ENCODE results near the gene PRMT7.

PRMT7 gene

DNA sequence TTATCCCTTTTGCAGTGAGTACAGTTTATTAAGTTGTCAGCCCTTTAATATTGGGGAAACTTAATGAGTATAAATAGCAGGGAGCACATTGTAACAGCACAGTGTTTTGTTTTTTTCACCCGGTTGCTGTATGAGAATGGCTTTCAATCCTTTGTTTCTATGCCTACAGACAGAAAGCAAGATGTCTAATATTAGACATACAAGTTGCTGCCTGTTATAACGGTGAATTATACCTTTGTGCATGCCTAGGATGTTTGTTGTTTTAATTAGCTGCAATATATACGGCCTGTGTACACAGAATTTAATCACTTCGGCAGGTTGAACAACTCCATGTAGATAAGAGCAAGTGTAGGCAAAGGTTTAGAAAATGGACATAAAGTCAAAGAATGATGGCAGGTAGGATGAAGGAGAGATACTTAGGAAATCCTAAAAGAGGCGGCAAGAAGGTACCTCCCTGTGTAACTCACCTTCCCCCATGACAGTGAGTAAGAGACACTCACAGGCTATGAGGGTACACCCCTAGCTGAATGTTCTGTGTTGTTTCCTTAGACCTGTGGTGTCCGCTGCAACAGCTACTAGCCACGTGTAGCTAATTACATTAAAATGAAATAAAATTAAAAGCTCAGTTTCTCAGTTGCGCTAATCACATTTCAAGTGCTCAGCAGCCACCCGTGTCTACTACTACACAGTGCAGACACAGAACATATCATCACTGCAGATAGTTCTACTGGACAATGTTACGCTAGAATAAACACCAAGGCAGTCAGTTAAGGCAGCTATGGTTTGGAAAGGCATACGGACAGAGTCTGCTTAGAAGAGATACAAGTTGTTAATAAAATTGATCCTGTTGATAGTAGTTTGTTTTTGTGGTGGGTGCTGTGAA, 11.0 kb upstream of the PRMT7 start:
- FAIRE-seq (no peak), DNase-seq (ENCODE audit: extremely low spot score, insufficient read length, low read depth) (no peak)

DNA sequence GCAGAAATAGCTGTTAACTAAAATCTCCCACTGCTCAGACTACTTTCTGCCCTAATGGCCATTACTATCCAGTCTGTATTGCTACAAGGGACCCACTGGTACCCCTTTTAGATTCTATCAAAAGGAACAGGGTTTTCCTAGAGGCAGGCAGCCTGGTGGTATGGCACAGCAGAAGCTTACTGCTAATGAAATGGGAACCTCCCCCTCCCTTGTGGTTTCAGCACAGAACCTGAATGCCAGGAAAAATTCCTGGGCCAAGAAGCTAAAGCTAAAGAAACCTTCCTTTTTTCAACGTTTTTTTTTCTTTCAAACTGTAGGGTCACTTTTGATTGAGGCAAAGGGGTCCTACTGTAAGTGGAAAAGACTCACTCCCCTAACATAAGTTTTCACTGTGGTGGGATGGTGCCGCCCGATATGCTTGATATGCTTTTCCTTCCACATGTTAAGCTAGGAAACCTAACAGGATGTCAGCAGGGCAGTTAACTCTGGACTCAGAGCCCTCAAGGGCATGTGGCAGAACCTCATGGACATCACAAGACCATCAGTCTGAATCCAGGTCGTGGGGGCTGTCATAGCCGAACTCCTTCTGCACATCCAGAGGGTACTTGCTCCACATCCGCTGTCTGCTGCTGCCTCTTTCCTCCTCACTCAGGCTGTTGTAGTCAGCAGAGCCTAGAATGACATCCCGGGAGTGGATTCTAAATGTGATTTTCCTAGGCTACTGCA, 9.9 kb upstream of the PRMT7 start:
- no peak for DNase-seq (ENCODE audit: extremely low spot score, insufficient read length, low read depth)
- FAIRE-seq: no peak

DNA sequence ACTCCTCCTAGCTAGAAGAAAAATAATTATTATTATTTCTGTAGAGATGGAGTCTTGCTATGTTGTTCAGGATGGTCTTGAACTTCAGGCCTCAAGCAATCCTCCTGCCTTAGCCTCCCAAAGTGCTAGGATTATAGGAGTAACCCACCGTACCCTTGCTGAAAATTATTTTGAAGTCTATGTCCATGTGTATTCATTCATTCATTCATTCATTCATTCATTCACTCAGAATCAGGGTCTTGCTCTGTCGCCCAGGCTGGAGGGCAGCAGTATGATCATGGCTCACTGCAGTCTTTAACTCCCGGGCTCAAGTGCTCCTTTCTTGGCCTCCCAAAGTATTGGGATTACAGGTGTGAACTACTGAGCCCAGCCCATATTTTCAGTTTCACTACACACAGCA, 4.2 kb upstream of the PRMT7 start:
- DNase-seq (ENCODE audit: extremely low spot score, insufficient read length, low read depth) (no peak), FAIRE-seq (no peak)

DNA sequence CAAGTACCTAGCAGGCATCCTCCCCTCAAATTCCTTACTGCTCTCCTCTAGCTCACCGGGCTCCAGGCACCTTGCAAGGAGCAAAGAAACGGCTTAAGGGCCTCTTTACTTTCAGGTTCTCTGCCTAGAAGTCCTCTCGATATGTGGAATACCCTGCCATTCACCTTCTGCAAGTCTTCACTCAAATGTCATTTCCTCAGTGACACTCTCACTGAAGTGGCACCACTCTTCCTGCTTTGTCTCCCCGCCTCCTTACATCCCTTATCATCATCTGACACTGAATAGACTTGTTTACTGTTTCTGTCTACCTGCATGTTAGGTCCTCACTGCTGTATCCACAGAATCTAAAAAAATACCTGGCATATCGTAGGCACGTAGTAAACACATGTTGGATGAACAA, 1.0 kb upstream of the PRMT7 start:
- no peak for DNase-seq (ENCODE audit: extremely low spot score, insufficient read length, low read depth)
- no peak for FAIRE-seq

DNA sequence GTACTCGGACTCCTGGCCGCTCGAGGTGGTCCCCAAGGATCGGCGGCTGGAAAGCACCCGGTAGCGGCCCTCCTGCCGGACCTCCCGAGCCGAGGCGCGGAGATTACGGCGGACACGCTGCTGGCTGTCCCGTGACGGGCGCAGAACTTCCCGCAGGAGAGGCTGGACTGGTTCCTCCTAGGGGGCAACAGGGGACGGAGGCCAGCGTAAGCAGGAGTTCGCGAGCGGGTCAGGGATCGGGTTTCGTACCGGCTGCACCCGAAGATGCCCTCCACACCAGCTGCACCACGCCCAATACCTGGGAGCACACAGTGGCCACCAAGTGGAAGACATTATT, 414 bp upstream of the PRMT7 start:
- DNase-seq (ENCODE audit: extremely low spot score, insufficient read length, low read depth) (no peak), FAIRE-seq (no peak)

DNA sequence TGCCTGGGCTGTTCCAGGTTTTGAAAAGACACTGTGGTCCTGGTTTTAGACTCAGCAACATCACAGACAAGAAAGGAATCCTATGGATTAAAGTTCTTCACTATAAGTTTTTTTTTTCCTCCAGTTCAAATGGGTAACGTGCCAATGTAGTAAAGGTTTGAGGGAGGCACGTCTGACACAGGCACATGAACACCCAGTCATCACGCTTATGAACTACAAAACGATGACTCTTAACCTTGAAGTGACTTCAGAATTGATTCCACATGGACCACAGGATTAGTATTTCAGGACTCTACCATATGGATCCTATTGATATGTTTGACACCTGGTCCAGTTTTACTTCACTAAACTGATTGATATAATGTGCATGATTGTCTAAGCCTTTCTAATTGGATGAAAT, 2.3 kb downstream of the PRMT7 start:
- FAIRE-seq (no peak), DNase-seq (ENCODE audit: extremely low spot score, insufficient read length, low read depth) (no peak)

DNA sequence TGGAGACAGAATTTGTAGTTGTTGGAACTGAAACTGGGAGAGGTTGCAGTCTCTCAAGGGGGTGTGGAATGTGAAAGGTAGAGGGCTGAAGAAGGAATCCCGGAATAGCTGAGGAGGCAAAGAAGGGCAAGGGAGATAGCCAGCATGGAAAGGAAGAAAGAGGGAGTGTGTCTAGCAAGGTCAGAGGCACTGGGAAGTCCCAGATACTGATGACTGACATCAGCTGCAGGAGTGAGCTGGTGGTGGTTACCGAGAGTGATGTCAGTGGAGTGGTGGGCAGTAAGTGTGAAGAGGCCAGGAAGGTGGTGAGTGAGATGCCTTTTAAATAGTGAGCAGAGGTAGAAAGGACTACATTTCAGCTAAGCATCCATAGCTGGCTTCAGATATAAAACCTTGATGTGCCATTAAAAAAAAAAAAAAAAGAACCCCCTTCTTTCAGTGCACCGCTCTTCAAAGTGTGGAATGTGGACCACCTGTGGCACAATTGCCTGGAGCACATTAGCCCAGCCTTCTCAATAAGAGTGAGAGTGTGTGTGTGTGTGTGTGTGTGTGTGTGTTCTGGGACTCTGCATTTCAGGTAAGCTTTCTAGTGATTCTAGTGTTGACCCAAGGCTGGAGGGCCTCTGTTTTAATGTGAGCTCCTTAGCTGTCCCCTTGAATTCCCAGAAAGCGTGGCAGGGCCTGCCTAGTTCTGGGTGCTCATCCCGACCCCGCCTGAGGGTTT, 8.5 kb downstream of the PRMT7 start:
- FAIRE-seq (peak; percentile 61), DNase-seq (ENCODE audit: extremely low spot score, insufficient read length, low read depth) (peak; percentile 17)

DNA sequence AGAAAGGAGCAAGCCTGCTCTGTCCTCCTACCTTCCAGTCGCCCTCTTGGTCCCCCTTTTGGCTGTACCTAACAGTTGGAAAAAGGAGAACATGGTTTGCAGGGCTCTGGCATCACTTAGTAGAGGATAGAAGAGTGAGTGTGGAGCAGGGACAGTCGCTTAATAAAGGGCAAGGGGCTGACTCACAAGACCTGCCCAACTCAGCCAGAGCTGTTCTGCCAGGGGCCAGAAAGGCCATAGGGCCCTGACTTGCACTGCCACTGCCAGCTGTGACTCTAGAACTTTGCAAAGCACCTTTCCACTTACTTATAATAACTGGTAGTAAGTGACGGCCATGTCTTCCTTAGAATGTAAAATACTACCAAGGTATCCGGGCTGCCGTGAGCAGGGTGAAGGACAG, 13.5 kb downstream of the PRMT7 start:
- FAIRE-seq: no peak

DNA sequence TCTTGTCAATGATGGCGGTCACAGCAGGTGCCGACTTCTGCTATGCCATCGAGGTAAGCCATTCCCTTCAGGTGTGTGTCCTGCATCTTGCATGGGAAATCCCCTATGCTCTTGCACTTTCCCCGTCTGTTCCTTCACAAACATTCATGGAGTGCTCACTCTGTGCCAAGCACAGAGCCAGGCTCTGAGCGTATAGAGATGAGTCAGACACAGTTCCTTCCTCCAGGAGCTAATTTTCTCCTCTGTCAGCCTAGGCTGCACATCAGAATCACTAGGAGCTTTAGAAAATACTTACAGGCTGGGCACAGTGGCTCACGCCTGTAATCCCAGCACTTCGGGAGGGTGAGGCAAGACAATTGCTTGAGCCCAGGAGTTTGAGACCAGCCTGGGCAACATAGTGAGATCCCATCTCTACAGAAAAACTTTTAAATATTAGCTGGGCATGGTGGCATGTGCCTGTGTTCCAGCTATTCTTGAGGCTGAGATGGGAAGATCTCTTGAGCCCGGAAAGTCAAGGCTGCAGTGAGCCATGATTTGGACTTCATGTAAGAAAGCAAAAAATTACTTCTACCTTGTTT, 14.1 kb downstream of the PRMT7 start:
- DNase-seq (ENCODE audit: extremely low spot score, insufficient read length, low read depth): no peak
- no peak for FAIRE-seq

More for the DNA sequence above, 13.5 kb downstream of the PRMT7 start:
- no peak for DNase-seq (ENCODE audit: extremely low spot score, insufficient read length, low read depth)

DNA sequence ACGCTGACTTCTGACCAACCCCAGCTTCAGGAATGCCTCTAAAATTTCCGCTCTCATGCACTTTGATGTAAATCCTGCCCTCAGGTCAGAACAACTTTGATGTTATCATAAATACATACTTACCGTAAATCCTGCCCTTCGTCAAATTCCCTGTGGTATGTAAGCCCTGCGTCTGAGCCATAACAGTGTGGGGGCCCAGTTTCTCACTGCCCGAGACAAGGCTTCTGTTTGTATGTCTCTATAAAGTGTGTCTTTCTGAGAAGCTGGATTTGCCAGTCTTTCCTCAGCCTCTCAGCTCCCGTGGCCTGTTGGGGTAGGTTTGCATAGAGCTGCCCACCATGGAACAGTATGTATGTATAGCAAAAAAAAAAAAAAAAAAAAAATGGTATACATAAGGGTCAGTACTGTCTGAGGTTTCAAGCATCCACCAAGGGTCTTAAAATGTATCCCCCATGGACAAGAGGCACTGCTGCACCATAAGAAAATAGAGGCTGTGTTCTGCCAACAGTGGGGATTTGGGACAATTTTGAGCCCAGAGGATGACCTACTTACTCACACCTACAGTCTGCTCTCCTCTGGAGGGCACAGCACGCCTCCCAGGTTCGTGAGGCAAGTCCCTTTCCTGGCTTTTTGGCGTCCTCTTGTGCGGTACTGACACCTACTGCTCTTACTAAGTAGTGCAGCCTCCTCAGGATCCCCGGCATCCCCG, 17.5 kb downstream of the PRMT7 start:
- peak; percentile 71 for DNase-seq (ENCODE audit: extremely low spot score, insufficient read length, low read depth)
- peak; percentile 94 for FAIRE-seq

DNA sequence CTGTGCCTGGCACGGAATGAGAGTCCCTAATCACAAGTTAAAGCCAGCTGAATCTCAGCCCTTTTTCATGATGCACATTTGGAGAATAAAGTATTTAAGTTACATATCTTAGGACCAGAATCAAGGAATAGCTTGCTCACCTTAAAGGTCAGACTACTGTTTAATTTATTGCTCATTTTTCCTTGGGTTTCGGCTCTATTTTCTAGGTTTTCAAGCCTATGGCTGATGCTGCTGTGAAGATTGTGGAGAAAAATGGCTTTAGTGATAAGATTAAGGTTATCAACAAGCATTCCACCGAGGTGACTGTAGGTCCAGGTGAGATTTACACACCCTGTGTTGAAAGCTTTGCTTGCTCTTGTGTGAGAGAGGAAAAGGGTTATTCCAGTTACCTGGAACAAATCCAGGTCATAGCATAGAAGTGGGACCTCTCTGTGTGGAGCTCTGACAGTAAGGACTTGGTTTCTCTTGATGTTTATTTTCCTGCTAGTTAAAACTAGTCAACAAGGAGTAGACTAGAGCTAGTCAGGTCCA, 18.1 kb downstream of the PRMT7 start:
- FAIRE-seq (no peak), DNase-seq (ENCODE audit: extremely low spot score, insufficient read length, low read depth) (no peak)

DNA sequence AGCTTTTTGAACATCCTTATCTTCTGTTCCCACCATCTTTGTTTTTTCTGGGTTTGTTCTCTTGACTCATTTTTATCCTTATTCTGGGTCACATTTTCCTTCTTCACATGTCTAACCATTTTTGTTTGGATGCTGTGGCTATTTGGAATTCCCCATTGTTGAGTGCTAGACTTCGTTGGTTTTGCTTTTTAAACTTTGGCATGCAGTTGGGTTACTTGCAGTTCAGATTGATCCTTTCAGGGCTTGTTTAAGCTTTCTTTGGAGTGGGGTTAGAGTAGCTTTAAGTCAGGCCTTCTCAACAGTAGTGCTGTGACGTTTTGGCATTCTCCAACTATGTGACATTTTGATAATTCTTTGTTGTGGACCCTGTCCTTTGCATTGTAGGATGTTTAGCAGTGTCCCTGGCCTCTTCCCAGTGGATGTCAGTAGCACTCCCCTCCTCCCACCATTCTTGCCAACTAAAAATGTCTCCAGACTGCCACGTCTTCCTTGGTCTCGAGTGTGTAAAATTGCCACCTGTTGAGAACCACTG, 21.1 kb downstream of the PRMT7 start:
- FAIRE-seq (no peak), DNase-seq (ENCODE audit: extremely low spot score, insufficient read length, low read depth) (no peak)

DNA sequence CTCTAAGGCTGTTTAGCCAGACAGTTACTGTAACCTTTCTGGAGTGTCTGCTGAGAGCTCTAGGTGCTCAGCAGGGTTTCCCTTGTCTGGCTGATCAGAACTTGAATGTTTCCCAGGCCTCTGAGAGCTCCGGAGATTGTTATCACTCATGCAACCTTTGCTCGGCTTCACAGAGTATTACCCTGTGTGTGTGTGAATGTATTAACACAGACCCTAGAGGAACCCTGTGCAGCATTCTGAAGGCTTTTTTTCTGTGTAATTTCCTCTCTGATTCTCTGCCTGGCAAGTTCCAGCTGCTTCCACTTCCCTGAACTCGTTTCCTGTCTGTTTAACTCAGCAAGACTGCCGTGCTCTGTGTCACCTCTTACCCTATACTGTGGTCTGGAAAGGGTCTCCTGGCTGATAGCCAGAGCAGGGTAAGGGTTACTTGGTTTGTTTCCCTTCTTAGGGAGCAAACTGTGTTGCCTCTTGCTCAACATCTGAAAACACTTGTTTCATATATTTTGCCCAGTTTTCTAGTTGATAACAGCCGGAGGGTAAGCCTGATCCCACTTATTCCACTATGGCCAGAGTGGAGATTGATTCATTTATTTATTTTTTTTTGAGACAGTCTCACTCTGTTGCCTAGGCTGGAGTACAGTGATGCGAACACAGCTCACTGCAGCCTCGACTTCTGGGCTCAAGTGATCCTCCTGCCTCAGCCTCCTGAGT, 21.7 kb downstream of the PRMT7 start:
- no peak for DNase-seq (ENCODE audit: extremely low spot score, insufficient read length, low read depth)
- FAIRE-seq: no peak

DNA sequence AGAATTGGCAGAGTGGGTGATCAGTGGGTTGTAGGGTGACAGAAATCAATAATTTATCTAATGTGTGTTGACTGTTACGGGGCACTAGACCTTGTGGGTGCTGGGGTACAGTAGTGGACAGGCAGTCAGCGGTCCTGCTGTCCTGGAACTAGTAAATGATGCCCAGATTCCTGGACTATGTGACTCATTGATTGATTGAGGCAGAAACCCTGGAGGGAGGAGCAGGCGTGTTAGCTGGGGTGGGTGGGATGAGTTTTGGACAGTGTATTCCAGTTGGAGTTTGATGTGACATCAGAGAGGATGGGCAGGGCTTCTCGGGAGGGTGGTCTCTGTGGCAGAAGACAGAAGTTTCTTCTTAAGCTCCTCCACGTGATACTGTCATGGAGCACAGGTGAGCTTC, 24.4 kb downstream of the PRMT7 start:
- DNase-seq (ENCODE audit: extremely low spot score, insufficient read length, low read depth) (no peak), FAIRE-seq (no peak)

DNA sequence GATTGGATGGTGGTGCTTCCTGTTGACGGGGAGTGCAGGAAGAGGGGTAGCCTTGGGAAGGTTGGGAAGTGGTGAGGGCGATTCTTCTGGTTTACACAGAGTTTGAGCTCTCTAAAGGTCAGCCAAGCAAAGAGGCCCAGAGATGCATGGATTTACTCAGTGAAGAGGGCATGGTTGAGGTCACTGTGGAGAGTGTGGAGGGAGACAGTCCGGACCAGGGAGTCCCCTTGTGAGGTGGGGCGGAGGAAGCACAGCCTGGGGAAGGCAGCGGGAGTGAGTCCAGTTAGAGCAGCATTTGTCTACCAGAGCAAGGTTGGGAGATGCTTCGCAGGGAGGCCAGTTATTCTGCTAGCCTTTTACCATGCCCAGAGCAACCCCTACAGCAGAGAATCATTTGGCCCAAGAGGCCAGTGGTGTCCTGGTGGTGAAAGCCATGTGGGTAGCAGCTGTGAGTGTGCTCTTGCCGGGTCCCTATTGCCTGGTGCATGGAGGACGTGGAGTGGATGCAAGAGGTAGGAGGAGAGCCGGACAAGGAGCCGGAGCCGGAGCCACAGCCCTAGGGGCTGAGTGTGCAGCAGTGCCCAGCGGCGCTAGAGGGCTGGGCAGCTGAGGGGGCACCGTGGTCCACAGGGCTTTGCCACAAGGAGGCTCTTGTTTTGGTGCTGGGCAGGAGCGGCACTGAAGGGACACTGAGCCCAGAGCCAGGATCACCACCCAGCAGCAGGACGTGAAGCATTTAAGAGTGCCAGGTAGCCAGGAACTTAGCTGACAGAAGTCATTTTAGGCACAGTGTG, 27.7 kb downstream of the PRMT7 start:
- DNase-seq (ENCODE audit: extremely low spot score, insufficient read length, low read depth): no peak
- FAIRE-seq: no peak

DNA sequence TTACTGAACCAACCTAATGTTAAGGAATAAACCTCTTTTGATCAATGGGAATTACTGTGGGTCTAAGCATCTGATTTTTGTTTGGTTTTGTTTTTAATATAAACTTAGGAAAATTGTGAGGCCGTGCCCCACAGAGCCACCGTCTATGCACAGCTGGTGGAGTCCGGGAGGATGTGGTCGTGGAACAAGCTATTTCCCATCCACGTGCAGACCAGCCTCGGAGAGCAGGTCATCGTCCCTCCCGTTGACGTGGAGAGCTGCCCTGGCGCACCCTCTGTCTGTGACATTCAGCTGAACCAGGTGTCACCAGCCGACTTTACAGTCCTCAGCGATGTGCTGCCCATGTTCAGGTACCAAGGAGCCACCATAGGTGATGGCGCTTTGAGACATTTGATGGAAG, 28.4 kb downstream of the PRMT7 start:
- FAIRE-seq (no peak), DNase-seq (ENCODE audit: extremely low spot score, insufficient read length, low read depth) (no peak)

DNA sequence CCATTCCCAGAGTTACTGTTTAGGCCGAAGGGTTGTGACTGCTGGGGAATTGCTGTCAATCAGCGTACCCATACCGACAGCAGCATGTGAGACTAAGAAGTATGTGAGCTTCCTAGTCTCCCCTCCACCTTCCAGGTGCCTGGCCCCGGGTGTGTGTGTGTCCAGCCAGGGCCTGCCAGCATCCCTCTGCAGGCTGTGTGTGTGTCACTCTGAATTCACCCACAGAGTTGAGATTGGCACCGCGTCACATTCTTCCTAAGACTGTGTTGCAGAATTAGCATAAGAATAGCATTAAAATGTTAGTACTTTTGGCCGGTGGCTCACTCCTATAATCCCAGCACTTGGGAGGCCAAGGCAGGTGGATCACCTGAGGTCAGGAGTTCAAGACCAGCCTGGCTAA, 31.8 kb downstream of the PRMT7 start:
- DNase-seq (ENCODE audit: extremely low spot score, insufficient read length, low read depth): no peak
- FAIRE-seq: no peak

DNA sequence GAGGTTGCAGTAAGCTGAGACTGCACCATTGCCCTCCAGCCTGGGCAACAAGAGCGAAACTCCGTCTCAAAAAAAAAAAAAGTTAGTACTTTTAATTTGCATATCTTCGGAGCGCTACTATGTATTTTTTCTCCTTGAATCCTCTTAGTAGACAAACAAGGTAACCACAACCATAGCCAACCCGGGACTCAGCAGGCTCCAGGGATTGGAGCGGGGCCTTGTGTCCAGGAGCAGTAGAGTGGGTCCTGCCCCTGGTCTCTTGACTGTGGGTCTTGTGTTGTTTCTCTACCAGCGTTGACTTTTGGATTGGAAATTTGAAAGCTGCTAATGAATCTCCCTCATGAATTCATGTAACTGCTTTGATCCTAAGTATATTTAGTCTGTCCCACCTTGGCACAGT, 32.3 kb downstream of the PRMT7 start:
- no peak for DNase-seq (ENCODE audit: extremely low spot score, insufficient read length, low read depth)

More for the DNA sequence above, 32.3 kb downstream of the PRMT7 start:
- no peak for FAIRE-seq
